Fibroblast of lung (primary cell): ENCODE measurements around the gene SLC7A14. TPM values are rescaled to one million over a fixed set of nuclear protein-coding genes. Genes with fewer than 3 reads are reported as not detected.
A peak's percentile ranks its signal among the peaks of the same experiment; 100 is the strongest.
"Not testable (repeated sequence)": the region's sequence is repeated elsewhere in the genome, so short reads cannot be mapped to it uniquely, and the experiment has no call there.

Experiments used
- DNase-seq, 2 donors: peaks; one replicate each; pipeline versions ENCODE4 v3.0.0 to v3.0.0-alpha.2; 2010; ENCODE audit warnings: low read depth in 2 of 2
- H2AFZ ChIP-seq: 2 replicates; pipeline ENCODE4 v1.5.1; 2012; ENCODE audit warnings: low read length, control low read depth, inconsistent platforms
- H3K27ac ChIP-seq: 2 replicates; pipeline ENCODE4 v1.5.1; 2011; ENCODE audit warnings: low read length, control low read depth; ENCODE audit not compliant: insufficient read depth
- H3K27me3 ChIP-seq: 2 replicates; pipeline ENCODE4 v1.5.1; 2011; ENCODE audit warnings: mild to moderate bottlenecking, low read length; ENCODE audit not compliant: control insufficient read depth, insufficient read depth
- H3K36me3 ChIP-seq: 2 replicates; pipeline ENCODE4 v1.5.1; 2011; ENCODE audit warnings: low read length; ENCODE audit not compliant: control insufficient read depth, insufficient read depth
- H3K4me1 ChIP-seq: 2 replicates; pipeline ENCODE4 v1.5.1; 2011; ENCODE audit warnings: low read length; ENCODE audit not compliant: control insufficient read depth, insufficient read depth; ENCODE audit errors: extremely low read depth
- H3K4me2 ChIP-seq: 2 replicates; pipeline ENCODE4 v1.5.1; 2011; ENCODE audit warnings: low read length, control low read depth; ENCODE audit not compliant: insufficient read depth; ENCODE audit errors: extremely low read depth
- H3K4me3 ChIP-seq, 4 experiments: fragments of 200-600 bp in 1 of 4; sonication (generic) in 1 of 4; replicated peaks in 1 of 4; 2 replicates each; pipeline ENCODE4 v1.5.1; 2011 to 2016; ENCODE audit warnings: low read length in 4 of 4, low read depth in 3 of 4, mild to moderate bottlenecking in 3 of 4, control low read depth in 2 of 4, inconsistent platforms in 1 of 4, mixed read lengths in 1 of 4; ENCODE audit not compliant: insufficient read depth in 1 of 4; ENCODE audit errors: control extremely low read depth in 1 of 4
- H3K79me2 ChIP-seq: 2 replicates; pipeline ENCODE4 v1.5.1; 2012; ENCODE audit warnings: mild to moderate bottlenecking, low read length, inconsistent platforms; ENCODE audit not compliant: control insufficient read depth, insufficient read depth
- H3K9ac ChIP-seq: 2 replicates; pipeline ENCODE4 v1.5.1; 2011; ENCODE audit warnings: mild to moderate bottlenecking, low read length, control low read depth; ENCODE audit not compliant: insufficient read depth
- H3K9me3 ChIP-seq: 2 replicates; pipeline ENCODE4 v1.5.1; 2012; ENCODE audit warnings: low read depth, low read length; ENCODE audit not compliant: control insufficient read depth, insufficient read depth
- H4K20me1 ChIP-seq: 2 replicates; pipeline ENCODE4 v1.5.1; 2011; ENCODE audit warnings: low read length; ENCODE audit not compliant: control insufficient read depth, insufficient read depth; ENCODE audit errors: extremely low read depth
- CTCF ChIP-seq, 2 donors: IDR thresholded peaks in 1 of 2; conservative IDR thresholded peaks in 1 of 2; 1 replicate in 1 of 2; 2 replicates in 1 of 2; pipeline ENCODE4 v1.5.1; 2011 to 2012; ENCODE audit warnings: low read length in 2 of 2, control low read depth in 1 of 2, inconsistent platforms in 1 of 2, low read depth in 1 of 2, mild to moderate bottlenecking in 1 of 2
- EZH2 ChIP-seq: IDR thresholded peaks from 2 replicates; pipeline ENCODE4 v1.5.1; 2012; ENCODE audit warnings: low read length, control low read depth, mild to moderate bottlenecking; ENCODE audit errors: missing control alignments
- polyA plus RNA-seq, 2 donors: library from polyadenylated mRNA; depleted of rRNA in 1 of 2; stranded (reverse) in 1 of 2; unstranded in 1 of 2; fragments of >200 nt; gene quantifications; 2 replicates each; pipeline ENCODE4 v1.2.1, GENCODE V29; 2011 to 2012; ENCODE audit warnings: missing spikeins in 1 of 2
- total RNA-seq: library from RNA; depleted of rRNA; stranded (reverse); fragments of >200 nt; gene quantifications from 2 replicates; pipeline ENCODE4 v1.2.1, GENCODE V29; 2014

The SLC7A14 gene
- total and polyA plus RNA-seq, 2 donors (not counting 1 experiment from before 2014, with no cell fraction given), result 1.3 to 3.4 TPM

GRCh38 chr3:170584585-170585007 lies 1.3 kb downstream of the SLC7A14 start:
- Histone ChIP-seq H3K36me3 (no peaks in the 10 kb centered on the region), H3K4me1 (no peaks in the 10 kb centered on the region), H3K4me2 (peak overlapping the region; percentile 96), H4K20me1 (no peaks in the 10 kb centered on the region), H3K4me3 (peak overlapping the region; percentile 41 to 61 (median 52)), H3K9ac (no peak overlapping the region), H3K79me2 (no peaks in the 10 kb centered on the region), H3K27me3 (peaks cover 13% of the 10 kb centered on the region), H3K9me3 (no peaks in the 10 kb centered on the region), H2AFZ (no peak overlapping the region), H3K27ac (no peak overlapping the region)
- peak; percentile 56 to 66 for DNase-seq
- no peak for TF ChIP-seq CTCF (conservative IDR thresholded peaks at IDR 0.05 in 1 of 2, IDR thresholded peaks at IDR 0.05 in 1 of 2; ENCODE audit: low read depth in 1 of 2, low read length in 2 of 2)
- no peak for TF ChIP-seq EZH2

GRCh38 chr3:170579646-170580045 lies 6.2 kb downstream of the SLC7A14 start:
- Histone ChIP-seq H3K4me1 (no peaks in the 10 kb centered on the region), H4K20me1 (no peaks in the 10 kb centered on the region), H3K27ac (no peak overlapping the region), H3K4me3 (no peak overlapping the region), H3K4me2 (no peak overlapping the region), H2AFZ (no peak overlapping the region), H3K27me3 (no peaks in the 10 kb centered on the region), H3K79me2 (no peaks in the 10 kb centered on the region), H3K9ac (no peak overlapping the region), H3K9me3 (no peaks in the 10 kb centered on the region), H3K36me3 (no peaks in the 10 kb centered on the region)
- no peak for DNase-seq
- TF ChIP-seq CTCF (conservative IDR thresholded peaks at IDR 0.05 in 1 of 2, IDR thresholded peaks at IDR 0.05 in 1 of 2; ENCODE audit: low read depth in 1 of 2, low read length in 2 of 2) (no peak), EZH2 (no peak)

- no peak overlapping the region for H3K27ac ChIP-seq
- peak; percentile 78 to 80 for DNase-seq
- peak overlapping the region; percentile 36 for H3K4me2 ChIP-seq
- no peaks in the 10 kb centered on the region for H4K20me1 ChIP-seq
- H3K27me3 ChIP-seq, result no peaks in the 10 kb centered on the region
- peaks cover 3% of the 10 kb centered on the region for H3K4me1 ChIP-seq
- no peaks in the 10 kb centered on the region for H3K36me3 ChIP-seq
- H3K4me3 ChIP-seq, result no peak overlapping the region
- H3K79me2 ChIP-seq, result no peaks in the 10 kb centered on the region
- no peak for TF ChIP-seq CTCF (conservative IDR thresholded peaks at IDR 0.05 in 1 of 2, IDR thresholded peaks at IDR 0.05 in 1 of 2; ENCODE audit: low read depth in 1 of 2, low read length in 2 of 2)
- no peak for TF ChIP-seq EZH2
- H3K9ac ChIP-seq, result no peak overlapping the region
- no peak overlapping the region for H2AFZ ChIP-seq
- H3K9me3 ChIP-seq, result no peaks in the 10 kb centered on the region
Measured at GRCh38 chr3:170572665-170573253, 13.1 kb downstream of the SLC7A14 start.

GRCh38 chr3:170567598-170567997 lies 18.3 kb downstream of the SLC7A14 start:
- H2AFZ ChIP-seq, H3K4me2 ChIP-seq, H3K4me1 ChIP-seq, H3K36me3 ChIP-seq, DNase-seq, H3K27ac ChIP-seq, H3K27me3 ChIP-seq, H4K20me1 ChIP-seq, H3K9ac ChIP-seq, H3K79me2 ChIP-seq, H3K4me3 ChIP-seq, H3K9me3 ChIP-seq: not testable (repeated sequence)
